DND-41 (cell line): ENCODE measurements around the gene HES3.
A peak's percentile ranks its signal among the peaks of the same experiment; 100 is the strongest.

Source experiments
- ATAC-seq: fragments of 200-7000 bp; cut with Tn5 transposase; 3 replicates; pipeline ENCODE4 v1.9.1; 2021; ENCODE audit warnings: low read depth; ENCODE audit not compliant: insufficient read depth
- DNase-seq: peaks from one replicate; pipeline ENCODE4 v3.0.0-alpha.2; 2020
- H2AFZ ChIP-seq: 2 replicates; pipeline ENCODE4 v1.6.0; 2012; ENCODE audit warnings: low read depth, low read length
- H3K27ac ChIP-seq: 2 replicates; pipeline ENCODE4 v1.5.1; 2012; ENCODE audit warnings: low read length, inconsistent platforms
- H3K27me3 ChIP-seq: fragments of 200-600 bp; sonication (generic); 2 replicates; pipeline ENCODE4 v1.6.0; 2012; ENCODE audit warnings: low read length, mild to moderate bottlenecking, inconsistent platforms; ENCODE audit not compliant: insufficient read depth, poor library complexity
- H3K36me3 ChIP-seq: 2 replicates; pipeline ENCODE4 v1.5.1; 2012; ENCODE audit warnings: low read length, inconsistent platforms; ENCODE audit not compliant: insufficient read depth
- H3K4me1 ChIP-seq: 2 replicates; pipeline ENCODE4 v1.5.1; 2012; ENCODE audit warnings: mild to moderate bottlenecking, low read length; ENCODE audit not compliant: insufficient read depth
- H3K4me2 ChIP-seq: 2 replicates; pipeline ENCODE4 v1.6.0; 2012; ENCODE audit warnings: mild to moderate bottlenecking, moderate library complexity, low read length, inconsistent platforms; ENCODE audit not compliant: insufficient read depth
- H3K4me3 ChIP-seq, 2 experiments: fragments of 200-600 bp in 1 of 2; shearing (Covaris generic) in 1 of 2; 2 replicates each; pipeline ENCODE4 v1.5.1; 2012 to 2016; ENCODE audit warnings: inconsistent platforms in 2 of 2, low read length in 2 of 2, mild to moderate bottlenecking in 2 of 2, low read depth in 1 of 2, moderate library complexity in 1 of 2
- H3K79me2 ChIP-seq: 2 replicates; pipeline ENCODE4 v1.6.0; 2012; ENCODE audit warnings: low read length, inconsistent platforms; ENCODE audit not compliant: insufficient read depth
- H3K9ac ChIP-seq: 2 replicates; pipeline ENCODE4 v1.6.0; 2012; ENCODE audit warnings: low read depth, mild to moderate bottlenecking, inconsistent platforms, low read length, moderate library complexity
- H3K9me3 ChIP-seq: 2 replicates; pipeline ENCODE4 v1.5.1; 2012; ENCODE audit warnings: low read length, moderate library complexity, mild to moderate bottlenecking, inconsistent platforms; ENCODE audit not compliant: insufficient read depth, severe bottlenecking
- H4K20me1 ChIP-seq: 2 replicates; pipeline ENCODE4 v1.6.0; 2012; ENCODE audit warnings: low read length; ENCODE audit not compliant: insufficient read depth
- CTCF ChIP-seq: IDR thresholded peaks from 2 replicates; pipeline ENCODE4 v1.5.1; 2012; ENCODE audit warnings: borderline replicate concordance, low read length, moderate library complexity, mild to moderate bottlenecking; ENCODE audit not compliant: poor library complexity, severe bottlenecking; ENCODE audit errors: extremely low read depth
- EZH2 ChIP-seq: IDR thresholded peaks from 3 replicates; pipeline ENCODE4 v1.6.1; 2012; ENCODE audit warnings: borderline replicate concordance, low read depth, mild to moderate bottlenecking, moderate library complexity, low read length, inconsistent platforms; ENCODE audit not compliant: severe bottlenecking

The HES3 gene

GRCh38 chr1:6245086-6245868 is 1.3 kb downstream of the HES3 start:
- Histone ChIP-seq H3K4me3 (no peak overlapping the region), H3K9me3 (no peaks in the 10 kb centered on the region), H3K79me2 (no peaks in the 10 kb centered on the region), H3K27ac (no peak overlapping the region), H3K9ac (no peak overlapping the region), H2AFZ (no peak overlapping the region), H3K27me3 (no peaks in the 10 kb centered on the region), H4K20me1 (peaks cover 30% of the 10 kb centered on the region), H3K36me3 (no peaks in the 10 kb centered on the region), H3K4me2 (peak overlapping the region; percentile 41), H3K4me1 (peaks cover 8% of the 10 kb centered on the region)
- TF ChIP-seq EZH2 = no peak
- TF ChIP-seq CTCF = peak; percentile 86
- ATAC-seq (peak; percentile 87), DNase-seq (peak; percentile 83)

GRCh38 chr1:6245869-6246496 is 2.0 kb downstream of the HES3 start:
- peak; percentile 45 for DNase-seq
- no peak overlapping the region for H3K27ac ChIP-seq
- H3K9me3 ChIP-seq = no peaks in the 10 kb centered on the region
- no peak overlapping the region for H2AFZ ChIP-seq
- H4K20me1 ChIP-seq = peaks cover 30% of the 10 kb centered on the region
- H3K4me1 ChIP-seq = peaks cover 8% of the 10 kb centered on the region
- H3K36me3 ChIP-seq = no peaks in the 10 kb centered on the region
- no peak overlapping the region for H3K4me2 ChIP-seq
- ATAC-seq = no peak
- no peak overlapping the region for H3K9ac ChIP-seq
- H3K4me3 ChIP-seq = no peak overlapping the region
- H3K79me2 ChIP-seq = no peaks in the 10 kb centered on the region
- TF ChIP-seq EZH2 (no peak), CTCF (no peak)
- no peaks in the 10 kb centered on the region for H3K27me3 ChIP-seq

DNA sequence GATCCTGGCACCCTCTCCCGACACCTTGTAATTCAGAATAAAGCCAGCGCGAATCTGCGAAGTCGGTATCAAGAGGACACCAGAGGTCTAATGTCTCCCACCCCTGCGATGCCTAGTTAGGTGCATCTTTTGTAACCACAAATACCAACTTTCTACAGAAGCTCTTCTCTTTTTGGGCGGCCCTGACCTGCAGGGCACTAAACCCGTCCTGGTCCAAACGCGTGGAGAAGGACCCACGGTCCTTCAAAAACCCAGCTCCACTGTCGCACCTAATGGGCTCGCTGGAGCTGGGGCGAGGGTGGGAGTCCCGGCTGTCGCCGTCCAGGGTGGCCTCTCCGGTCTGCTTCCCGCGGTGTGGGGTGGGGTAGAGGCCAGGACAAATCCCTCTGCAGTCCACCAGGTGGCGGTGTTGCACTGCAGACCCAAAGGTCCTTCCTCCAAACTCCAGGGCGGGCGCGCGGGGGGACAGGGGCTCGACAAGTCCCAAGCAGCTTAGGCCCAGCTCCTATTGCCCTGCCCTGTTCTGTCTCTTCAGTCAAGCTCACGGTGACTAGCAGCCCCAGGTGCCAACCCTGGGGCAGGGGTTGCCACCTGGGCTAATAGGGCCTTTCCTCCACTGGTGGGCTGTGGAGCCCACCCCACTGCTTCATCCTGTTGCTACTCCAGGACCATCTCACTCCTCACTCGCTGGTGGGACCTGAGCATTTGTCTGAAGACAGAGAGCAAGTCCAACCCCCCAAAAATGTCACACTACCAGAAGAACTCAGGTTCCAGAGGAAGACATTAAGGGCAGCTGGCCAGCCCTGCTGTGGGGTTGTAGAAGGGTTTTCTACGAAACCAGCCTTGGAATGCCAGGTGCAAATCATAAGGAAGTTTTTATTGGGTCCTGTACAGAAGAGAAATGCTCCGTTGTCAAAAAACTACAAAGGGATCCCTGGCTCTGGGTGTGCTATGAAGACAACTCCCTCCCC is 2.8 kb downstream of the HES3 start:
- TF ChIP-seq CTCF (peak; percentile 91), EZH2 (no peak)
- no peaks in the 10 kb centered on the region for H3K79me2 ChIP-seq
- no peak overlapping the region for H3K9ac ChIP-seq

More for the DNA sequence above, 2.8 kb downstream of the HES3 start:
- no peak overlapping the region for H3K4me2 ChIP-seq
- H3K4me1 ChIP-seq = peaks cover 8% of the 10 kb centered on the region
- no peaks in the 10 kb centered on the region for H3K36me3 ChIP-seq
- DNase-seq = peak; percentile 77
- peak; percentile 73 for ATAC-seq
- no peak overlapping the region for H2AFZ ChIP-seq
- no peak overlapping the region for H3K27ac ChIP-seq
- H4K20me1 ChIP-seq = peaks cover 30% of the 10 kb centered on the region
- H3K27me3 ChIP-seq = no peaks in the 10 kb centered on the region
- H3K9me3 ChIP-seq = no peaks in the 10 kb centered on the region
- no peak overlapping the region for H3K4me3 ChIP-seq
